ENCODE results near the gene PAPOLB. TPM values are rescaled to one million over a fixed set of nuclear protein-coding genes. Genes with fewer than 3 reads are reported as not detected.

Gene PAPOLB
- total RNA-seq, 2 experiments from 2014 or later: not detected

GRCh38 chr7:4851459-4852422 is 10.1 kb downstream of the PAPOLB start:
- Mint-ChIP-seq H3K9me3 (no peaks in the 10 kb centered on the region), H3K27me3 (ENCODE audit: low read depth) (no peaks in the 10 kb centered on the region), H3K27ac (no peak overlapping the region), H3K4me3 (no peak overlapping the region), H3K36me3 (ENCODE audit: low read depth) (no peaks in the 10 kb centered on the region), H3K4me1 (ENCODE audit: low read depth) (peaks cover 2% of the 10 kb centered on the region)
- intact Hi-C loops (cut with micrococcal nuclease): no loop called here
- CTCF ChIA-PET: no interaction called here
- no peak for DNase-seq

DNA sequence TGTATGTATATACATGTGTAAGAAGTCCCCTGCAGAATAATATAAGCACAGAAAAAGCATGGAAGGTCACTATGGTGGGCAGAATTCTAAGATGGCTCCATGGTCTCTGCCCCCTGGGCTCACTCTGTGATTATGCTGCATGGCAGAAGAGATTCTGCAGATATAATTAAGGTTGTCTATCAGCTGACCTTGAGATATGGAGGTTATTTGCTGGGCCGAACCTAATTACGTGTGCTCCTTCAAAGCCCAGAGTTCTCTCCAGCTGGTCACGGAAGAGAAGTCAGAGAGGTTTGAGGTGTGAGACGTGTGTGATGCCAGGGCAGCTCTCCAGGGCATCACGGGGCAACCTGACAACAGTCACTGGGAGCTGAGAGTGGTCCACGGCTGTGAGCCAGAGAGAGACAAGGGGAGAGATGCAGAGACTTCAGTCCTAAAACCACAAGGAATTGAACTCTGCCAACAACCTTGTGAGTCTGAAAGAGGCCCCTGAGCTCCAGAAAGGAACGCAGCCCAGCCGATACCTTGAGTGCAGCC is 11.5 kb downstream of the PAPOLB start:
- DNase-seq: no peak
- intact Hi-C loops (cut with micrococcal nuclease): no loop called here
- H3K4me1 Mint-ChIP-seq (ENCODE audit: low read depth): peaks cover 5% of the 10 kb centered on the region
- H3K27me3 Mint-ChIP-seq (ENCODE audit: low read depth): peaks cover 4% of the 10 kb centered on the region
- H3K9me3 Mint-ChIP-seq: no peaks in the 10 kb centered on the region
- no peak overlapping the region for H3K27ac Mint-ChIP-seq
- no peaks in the 10 kb centered on the region for H3K36me3 Mint-ChIP-seq (ENCODE audit: low read depth)
- CTCF ChIA-PET: interaction anchor here (0.5 to 1.5 kb wide), 5 partner anchors 33 to 727 kb away, joined by 3 to 5 read pairs (median 4); partner anchors contain the start of gene RADIL
- no peak overlapping the region for H3K4me3 Mint-ChIP-seq

DNA sequence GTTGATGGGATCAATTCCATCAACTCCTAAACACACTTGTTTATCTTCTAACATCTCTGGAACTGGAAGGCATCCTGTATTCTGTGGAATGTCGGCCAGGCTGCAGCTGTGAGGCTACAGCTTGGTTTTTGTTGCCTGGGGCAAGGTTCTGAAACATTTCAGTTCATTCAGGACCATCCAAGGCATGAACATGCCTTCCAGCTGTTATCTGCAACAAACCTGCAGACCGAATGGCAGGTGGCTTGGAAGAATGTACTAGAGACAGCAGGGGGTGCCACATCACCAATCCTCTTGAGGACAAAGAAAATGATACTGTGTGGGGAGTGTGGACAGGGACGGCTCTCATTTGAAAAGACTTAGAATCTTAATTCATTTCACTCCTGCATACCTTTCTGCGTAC is 12.4 kb downstream of the PAPOLB start:
- Mint-ChIP-seq H3K4me3 (no peak overlapping the region), H3K27ac (no peak overlapping the region), H3K27me3 (ENCODE audit: low read depth) (peaks cover 7% of the 10 kb centered on the region), H3K36me3 (ENCODE audit: low read depth) (no peaks in the 10 kb centered on the region), H3K9me3 (no peaks in the 10 kb centered on the region), H3K4me1 (ENCODE audit: low read depth) (peaks cover 5% of the 10 kb centered on the region)
- DNase-seq: peak; percentile 45
- CTCF ChIA-PET: interaction anchor here (0.6 to 1.5 kb wide), 3 partner anchors 34 to 486 kb away, joined by 3 to 5 read pairs (median 4); partner anchors contain the start of gene RADIL
- intact Hi-C loops (cut with micrococcal nuclease): no loop called here

DNA sequence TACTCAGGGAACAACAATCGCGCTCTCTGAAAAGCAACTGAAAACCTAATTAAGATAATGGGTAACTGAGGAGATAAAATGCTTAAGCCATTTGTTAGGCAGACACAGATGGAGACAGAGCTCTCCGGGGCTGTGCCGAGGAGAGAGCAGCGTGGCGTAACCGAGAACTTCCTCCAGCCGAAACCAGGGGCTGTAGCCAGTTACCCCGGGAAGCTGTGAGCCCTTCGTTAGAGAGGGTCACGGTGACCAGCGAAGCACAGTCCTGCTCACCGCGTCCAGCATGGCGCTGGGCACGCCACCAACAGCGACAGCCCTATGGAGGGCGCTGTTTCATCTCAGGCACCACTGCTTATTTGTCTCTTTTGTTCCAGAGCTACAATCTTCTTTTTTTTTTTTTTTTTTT is 16.1 kb downstream of the PAPOLB start:
- Mint-ChIP-seq H3K27ac (no peak overlapping the region), H3K4me1 (ENCODE audit: low read depth) (peaks cover 3% of the 10 kb centered on the region), H3K9me3 (no peaks in the 10 kb centered on the region), H3K36me3 (ENCODE audit: low read depth) (no peaks in the 10 kb centered on the region), H3K4me3 (no peak overlapping the region), H3K27me3 (ENCODE audit: low read depth) (peaks cover 7% of the 10 kb centered on the region)
- intact Hi-C loops (cut with micrococcal nuclease): no loop called here
- CTCF ChIA-PET: interaction anchor here (0.5 to 0.6 kb wide), 2 partner anchors 34 to 357 kb away, joined by 3 to 6 read pairs; no protein-coding TSS in a partner anchor
- no peak for DNase-seq

- CTCF ChIA-PET: interaction anchor here (0.7 kb wide), 1 partner anchor 501 kb away, joined by 3 read pairs; no protein-coding TSS in a partner anchor
- Mint-ChIP-seq H3K4me3 (no peak overlapping the region), H3K4me1 (ENCODE audit: low read depth) (peaks cover 3% of the 10 kb centered on the region), H3K9me3 (no peaks in the 10 kb centered on the region), H3K27ac (no peak overlapping the region), H3K36me3 (ENCODE audit: low read depth) (no peaks in the 10 kb centered on the region), H3K27me3 (ENCODE audit: low read depth) (peaks cover 7% of the 10 kb centered on the region)
- no peak for DNase-seq
- intact Hi-C loops (cut with micrococcal nuclease): no loop called here
Observed at GRCh38 chr7:4842319-4843064, 19.3 kb downstream of the PAPOLB start.

DNA sequence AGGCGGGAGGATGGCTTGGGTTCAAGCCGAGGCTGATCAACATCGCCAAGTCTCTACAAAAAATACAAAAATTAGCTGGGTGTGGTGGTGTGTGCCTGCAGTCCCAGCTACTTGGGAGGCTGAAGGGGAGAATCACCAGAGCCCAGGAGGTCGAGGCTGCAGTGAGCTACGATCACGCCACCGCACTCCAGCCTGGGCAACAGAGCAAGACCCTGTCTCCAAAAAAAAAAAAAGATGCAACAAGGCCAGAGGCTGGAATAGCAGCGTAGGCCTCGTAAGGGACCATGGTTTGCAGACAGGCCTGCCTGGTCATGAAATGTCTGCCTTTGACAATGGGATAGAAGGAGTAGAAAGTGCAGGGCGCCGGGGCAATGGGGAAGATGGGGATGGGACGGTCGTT is 20.0 kb downstream of the PAPOLB start:
- no peaks in the 10 kb centered on the region for H3K9me3 Mint-ChIP-seq
- H3K27ac Mint-ChIP-seq: no peak overlapping the region
- H3K4me1 Mint-ChIP-seq (ENCODE audit: low read depth): peaks cover 3% of the 10 kb centered on the region
- H3K36me3 Mint-ChIP-seq (ENCODE audit: low read depth): no peaks in the 10 kb centered on the region
- intact Hi-C loops (cut with micrococcal nuclease): no loop called here
- peaks cover 7% of the 10 kb centered on the region for H3K27me3 Mint-ChIP-seq (ENCODE audit: low read depth)
- no peak overlapping the region for H3K4me3 Mint-ChIP-seq
- CTCF ChIA-PET: no interaction called here
- DNase-seq: no peak

- CTCF ChIA-PET: no interaction called here
- Mint-ChIP-seq H3K4me3 (no peak overlapping the region), H3K9me3 (no peaks in the 10 kb centered on the region), H3K27me3 (ENCODE audit: low read depth) (peaks cover 7% of the 10 kb centered on the region), H3K4me1 (ENCODE audit: low read depth) (peaks cover 3% of the 10 kb centered on the region), H3K36me3 (ENCODE audit: low read depth) (no peaks in the 10 kb centered on the region), H3K27ac (no peak overlapping the region)
- intact Hi-C loops (cut with micrococcal nuclease): no loop called here
- DNase-seq: no peak
Observed at GRCh38 chr7:4841007-4841784, 20.6 kb downstream of the PAPOLB start.

DNA sequence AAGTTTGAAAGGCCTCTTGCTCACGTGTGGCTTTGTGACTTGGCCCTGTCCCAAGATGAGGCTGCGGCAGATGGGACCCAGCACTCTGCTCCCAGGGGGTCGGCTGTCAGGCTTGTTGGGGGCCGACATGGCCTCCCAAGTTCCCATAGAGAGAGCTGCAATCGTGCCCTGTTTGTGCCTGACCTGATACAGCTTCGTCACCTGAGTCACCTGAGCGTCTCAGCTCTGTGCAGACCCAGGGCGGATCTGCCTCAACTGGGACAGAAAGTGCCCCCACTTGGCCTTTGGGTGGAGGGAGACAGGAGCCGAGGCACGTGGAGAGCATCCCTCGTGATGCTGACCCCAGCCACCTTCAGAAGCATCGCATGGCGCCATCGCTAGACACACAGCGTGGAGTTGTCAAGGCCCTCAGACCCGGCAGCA is 21.7 kb downstream of the PAPOLB start:
- no peak overlapping the region for H3K4me3 Mint-ChIP-seq
- no peaks in the 10 kb centered on the region for H3K36me3 Mint-ChIP-seq (ENCODE audit: low read depth)
- peaks cover 2% of the 10 kb centered on the region for H3K27me3 Mint-ChIP-seq (ENCODE audit: low read depth)
- no peak for DNase-seq
- intact Hi-C loops (cut with micrococcal nuclease): no loop called here
- CTCF ChIA-PET: no interaction called here
- H3K9me3 Mint-ChIP-seq: no peaks in the 10 kb centered on the region
- no peaks in the 10 kb centered on the region for H3K4me1 Mint-ChIP-seq (ENCODE audit: low read depth)
- no peak overlapping the region for H3K27ac Mint-ChIP-seq

GRCh38 chr7:4838626-4839334 is 23.1 kb downstream of the PAPOLB start:
- intact Hi-C loops (cut with micrococcal nuclease): no loop called here
- no peak for DNase-seq
- Mint-ChIP-seq H3K4me3 (no peak overlapping the region), H3K9me3 (no peaks in the 10 kb centered on the region), H3K4me1 (ENCODE audit: low read depth) (no peaks in the 10 kb centered on the region), H3K36me3 (ENCODE audit: low read depth) (no peaks in the 10 kb centered on the region), H3K27me3 (ENCODE audit: low read depth) (no peaks in the 10 kb centered on the region), H3K27ac (no peak overlapping the region)
- CTCF ChIA-PET: interaction anchor here (1.0 kb wide), 1 partner anchor 135 kb away, joined by 3 read pairs; no protein-coding TSS in a partner anchor

DNA sequence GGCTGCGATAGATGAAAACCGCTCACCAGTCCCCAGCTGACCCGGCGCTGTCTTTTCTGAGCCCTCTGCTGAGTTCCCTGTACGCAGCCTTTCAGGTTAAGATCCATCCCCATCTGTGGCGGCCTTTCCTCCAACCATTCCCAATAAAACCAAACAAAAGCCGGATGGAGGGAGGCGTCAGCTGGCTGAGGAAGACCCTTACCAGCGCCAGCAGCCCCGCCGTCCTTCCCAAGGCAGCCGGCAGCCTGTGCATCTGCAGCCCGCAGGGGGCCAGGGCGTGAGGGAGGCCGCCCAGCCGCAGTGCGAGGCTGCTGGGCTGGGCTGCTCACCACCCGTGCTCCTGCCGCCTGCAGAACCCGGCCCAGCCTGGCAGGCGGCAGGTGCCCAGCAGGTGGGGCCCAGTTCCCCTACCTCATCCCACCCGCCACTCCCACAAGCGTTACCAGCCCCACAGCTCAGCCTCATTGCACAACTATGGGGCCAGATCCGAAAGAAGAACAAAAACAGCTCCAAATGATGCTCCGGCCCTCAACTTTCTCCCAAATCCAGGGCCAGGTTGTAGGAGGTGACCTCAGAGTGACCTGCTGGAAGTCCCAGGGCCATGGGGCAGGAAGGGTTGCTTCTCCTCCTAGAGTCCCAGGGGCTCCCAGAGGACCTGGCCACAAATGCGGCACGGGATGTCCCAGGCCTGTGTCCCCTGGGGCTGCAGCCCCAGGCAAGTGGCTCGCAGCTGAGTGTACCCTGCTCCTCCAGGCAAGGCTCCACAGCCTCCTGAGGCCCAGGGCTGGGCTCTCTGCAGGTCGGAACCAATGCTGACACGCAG is 23.8 kb downstream of the PAPOLB start:
- H3K36me3 Mint-ChIP-seq (ENCODE audit: low read depth): no peaks in the 10 kb centered on the region
- H3K27ac Mint-ChIP-seq: no peak overlapping the region
- no peaks in the 10 kb centered on the region for H3K27me3 Mint-ChIP-seq (ENCODE audit: low read depth)
- H3K4me1 Mint-ChIP-seq (ENCODE audit: low read depth): no peaks in the 10 kb centered on the region
- intact Hi-C loops (cut with micrococcal nuclease): no loop called here
- no peak overlapping the region for H3K4me3 Mint-ChIP-seq
- H3K9me3 Mint-ChIP-seq: no peaks in the 10 kb centered on the region
- DNase-seq: no peak
- CTCF ChIA-PET: interaction anchor here (0.5 to 1.0 kb wide), 2 partner anchors 136 to 141 kb away, joined by 3 read pairs; no protein-coding TSS in a partner anchor
